ENCODE data around the gene SYNGR3.
"Not testable (repeated sequence)": the region's sequence is repeated elsewhere in the genome, so short reads cannot be mapped to it uniquely, and the experiment has no call there.

The SYNGR3 gene

DNA sequence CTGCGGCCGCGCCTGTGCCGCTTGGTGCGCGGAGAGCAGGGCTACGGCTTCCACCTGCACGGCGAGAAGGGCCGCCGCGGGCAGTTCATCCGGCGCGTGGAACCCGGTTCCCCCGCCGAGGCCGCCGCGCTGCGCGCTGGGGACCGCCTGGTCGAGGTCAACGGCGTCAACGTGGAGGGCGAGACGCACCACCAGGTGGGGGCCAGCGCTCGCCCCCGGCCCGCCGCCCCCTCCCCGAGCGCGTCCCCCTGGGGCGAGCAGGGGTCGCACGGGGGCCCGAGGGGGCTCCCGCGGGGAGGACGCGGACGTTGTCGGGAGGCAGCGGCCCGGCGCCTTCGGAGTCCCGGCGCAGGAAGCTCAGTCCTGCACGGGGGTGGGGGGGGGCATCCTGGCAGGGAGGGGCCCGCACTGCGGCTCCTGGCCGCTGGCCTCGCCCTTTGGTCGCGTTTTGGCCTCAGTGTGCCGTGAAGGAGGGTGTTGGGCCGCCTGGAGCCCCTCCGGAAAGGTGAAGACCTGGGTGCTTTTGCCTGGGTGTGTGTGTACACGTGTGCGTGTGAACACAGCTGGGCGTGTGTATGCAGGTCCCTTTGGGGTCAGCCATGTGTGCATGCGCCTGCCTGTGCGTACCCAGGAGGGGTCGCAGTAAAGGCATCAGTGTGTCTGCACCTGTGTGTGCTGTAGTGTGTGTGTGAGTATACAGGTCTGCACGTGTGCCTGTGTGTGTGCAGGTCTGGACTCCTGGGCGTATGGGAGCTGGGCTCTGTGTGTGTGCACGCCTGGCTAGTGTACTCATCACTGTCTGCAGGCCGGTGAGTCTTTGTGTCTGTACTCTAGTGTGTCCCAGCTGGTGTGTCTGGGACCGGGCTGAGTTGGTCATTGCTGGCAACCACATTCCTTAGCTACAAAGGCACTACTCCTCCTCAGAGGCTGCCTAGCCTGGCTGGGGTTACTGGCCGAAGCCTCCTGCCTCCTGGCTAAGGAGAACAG lies 37.5 kb downstream of the SYNGR3 start:
- no peak for DNase-seq (ENCODE audit: low read depth in 2 of 3, low spot score in 1 of 3)

DNA sequence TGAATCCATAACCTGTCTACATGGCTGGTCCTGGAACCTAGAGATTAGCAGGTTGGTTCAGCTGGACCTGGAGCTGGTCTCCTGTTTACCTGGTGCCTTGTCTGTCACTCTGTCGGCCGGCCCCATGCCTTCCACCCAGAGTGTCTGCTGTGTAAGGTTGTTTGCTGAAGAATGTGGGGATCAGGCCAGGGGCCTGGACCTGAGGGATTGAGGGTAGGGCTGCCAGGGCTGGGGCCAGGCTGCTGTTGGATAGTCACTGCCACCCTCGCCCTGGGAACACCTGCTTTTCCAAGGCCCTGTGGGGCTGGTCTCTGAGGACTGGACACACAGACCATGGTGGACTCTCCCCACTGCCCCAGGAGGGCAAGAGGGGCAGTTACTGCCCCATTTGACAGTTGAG lies 38.4 kb downstream of the SYNGR3 start:
- DNase-seq (ENCODE audit: low read depth in 2 of 3, low spot score in 1 of 3), result no peak

DNA sequence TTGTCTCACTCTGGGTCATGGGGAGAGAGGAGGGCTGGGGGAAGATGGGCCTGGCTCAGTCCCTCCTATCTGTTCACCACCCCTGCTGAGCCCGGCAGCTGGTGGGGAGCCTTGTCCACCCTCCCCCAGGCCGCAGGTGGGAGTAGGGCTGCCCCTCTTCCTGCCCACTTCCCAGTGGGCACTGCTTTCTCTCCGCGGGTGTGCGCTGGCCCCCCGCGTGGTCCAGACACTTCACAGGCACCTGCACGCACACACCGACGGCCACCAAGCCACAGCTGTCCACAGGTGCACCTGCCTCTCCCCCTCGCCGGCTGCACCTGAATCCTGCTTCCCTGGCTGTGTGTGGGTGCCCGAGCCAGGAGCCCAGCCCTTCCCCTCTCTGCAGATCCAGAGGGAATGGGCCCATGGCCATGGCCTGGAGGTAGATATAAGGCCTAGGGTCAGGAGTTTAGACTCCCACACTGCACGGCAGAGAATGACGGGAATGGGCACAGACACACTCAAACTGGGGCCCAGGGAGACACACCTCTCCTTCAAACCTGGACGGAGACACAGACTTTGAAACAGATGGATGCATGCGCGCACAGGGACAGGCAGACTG lies 39.0 kb downstream of the SYNGR3 start:
- no peak for DNase-seq (ENCODE audit: low read depth in 2 of 3, low spot score in 1 of 3)

DNA sequence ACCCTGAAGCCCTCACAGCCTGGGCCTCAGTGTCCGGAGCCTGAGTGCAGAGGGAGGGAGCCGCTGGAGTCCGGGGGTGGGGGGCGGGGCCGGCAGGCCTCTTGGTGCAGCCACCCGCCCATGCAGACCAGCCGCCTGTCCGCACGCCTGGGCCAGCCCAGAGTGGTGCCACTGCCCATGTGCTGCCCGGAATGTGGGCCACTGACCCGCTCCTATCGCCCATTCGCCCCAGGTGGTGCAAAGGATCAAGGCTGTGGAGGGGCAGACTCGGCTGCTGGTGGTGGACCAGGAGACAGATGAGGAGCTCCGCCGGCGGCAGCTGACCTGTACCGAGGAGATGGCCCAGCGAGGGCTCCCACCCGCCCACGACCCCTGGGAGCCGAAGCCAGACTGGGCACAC lies 39.6 kb downstream of the SYNGR3 start:
- no peak for DNase-seq (ENCODE audit: low read depth in 2 of 3, low spot score in 1 of 3)

DNA sequence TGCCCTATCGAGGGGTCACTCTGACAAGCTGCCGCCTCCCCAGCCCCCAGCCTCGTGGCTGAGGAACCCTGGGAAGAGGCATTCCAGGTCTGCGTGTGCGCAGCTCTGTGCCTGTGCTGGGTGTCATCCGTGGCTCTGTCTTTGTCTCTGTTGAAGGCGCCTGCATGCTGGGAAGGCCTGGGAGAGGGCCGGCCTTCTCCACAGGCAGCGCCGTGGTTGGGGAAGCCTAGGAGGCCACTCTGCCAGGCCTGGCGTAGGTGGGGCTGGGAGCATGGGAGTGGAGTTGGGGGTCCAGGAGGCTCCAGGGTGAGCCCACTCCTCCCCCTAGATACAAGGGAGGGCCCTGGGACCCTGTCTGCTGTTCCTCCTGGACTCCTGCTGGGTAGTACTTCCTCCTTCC lies 40.3 kb downstream of the SYNGR3 start:
- DNase-seq (ENCODE audit: low read depth in 2 of 3, low spot score in 1 of 3), result no peak

DNA sequence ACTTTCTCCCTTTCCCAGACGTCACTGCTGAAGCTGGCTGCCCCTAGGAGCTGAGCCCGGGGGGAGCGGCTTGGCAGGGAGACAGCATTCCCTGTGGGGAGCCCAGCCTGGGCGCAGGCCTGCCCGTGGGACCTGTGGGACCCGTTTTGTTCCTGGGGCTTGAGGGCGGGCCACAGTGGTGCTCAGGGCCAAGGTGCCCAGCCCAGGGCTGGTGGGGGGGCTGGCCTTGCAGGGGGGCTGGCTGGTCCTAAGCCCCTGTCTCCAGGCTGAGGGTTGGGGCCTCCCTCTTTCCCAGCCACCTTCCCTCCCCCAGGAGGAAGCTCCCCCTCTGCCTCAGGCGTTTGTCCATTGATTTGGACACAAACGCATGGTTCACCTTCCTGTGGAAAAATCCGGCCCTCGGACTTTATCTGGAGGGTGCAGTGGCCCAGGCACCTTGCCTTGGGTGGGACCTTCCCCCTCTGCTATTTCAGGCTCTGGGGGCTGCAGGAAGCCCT lies 41.4 kb downstream of the SYNGR3 start:
- no peak for DNase-seq (ENCODE audit: low read depth in 2 of 3, low spot score in 1 of 3)

DNA sequence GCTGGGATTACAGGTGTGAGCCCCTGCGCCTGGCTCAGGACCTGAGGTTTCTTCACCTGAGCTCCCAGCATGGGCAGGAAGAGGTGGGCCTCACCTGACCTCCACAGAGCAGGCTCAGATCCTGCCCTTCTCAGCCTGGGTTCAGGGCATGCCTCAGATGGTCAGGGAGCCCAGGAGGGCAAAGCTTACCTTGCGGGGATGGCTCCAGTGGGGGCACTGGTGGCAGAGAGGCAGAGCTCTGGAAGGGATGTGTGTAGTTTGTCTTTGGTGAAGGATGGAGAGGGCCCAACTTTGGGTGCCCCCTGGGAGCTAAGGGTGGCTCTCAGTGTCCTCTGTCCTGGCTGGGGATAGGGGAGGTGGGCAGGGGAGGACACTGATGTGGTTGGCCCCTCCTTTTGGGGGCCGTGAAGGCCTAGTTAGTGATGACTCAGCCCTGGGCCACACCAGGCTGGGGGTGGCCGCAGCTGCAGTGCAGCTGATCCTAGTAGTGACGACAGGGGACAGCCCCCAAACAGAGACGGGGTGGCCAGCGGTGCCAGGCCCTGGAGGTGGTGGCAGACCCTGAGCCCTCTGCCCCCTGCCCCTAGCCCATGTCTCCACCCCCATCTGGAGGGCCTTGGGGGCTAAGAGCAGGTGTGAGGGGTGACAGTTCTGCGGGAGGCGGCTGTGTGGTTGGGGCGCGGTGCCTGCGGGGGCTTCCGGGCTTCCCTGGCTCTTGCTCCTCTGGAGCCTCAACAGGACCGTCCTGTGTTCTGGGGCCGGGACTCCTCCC lies 42.7 kb downstream of the SYNGR3 start:
- no peak for DNase-seq (ENCODE audit: low read depth in 2 of 3, low spot score in 1 of 3)

DNA sequence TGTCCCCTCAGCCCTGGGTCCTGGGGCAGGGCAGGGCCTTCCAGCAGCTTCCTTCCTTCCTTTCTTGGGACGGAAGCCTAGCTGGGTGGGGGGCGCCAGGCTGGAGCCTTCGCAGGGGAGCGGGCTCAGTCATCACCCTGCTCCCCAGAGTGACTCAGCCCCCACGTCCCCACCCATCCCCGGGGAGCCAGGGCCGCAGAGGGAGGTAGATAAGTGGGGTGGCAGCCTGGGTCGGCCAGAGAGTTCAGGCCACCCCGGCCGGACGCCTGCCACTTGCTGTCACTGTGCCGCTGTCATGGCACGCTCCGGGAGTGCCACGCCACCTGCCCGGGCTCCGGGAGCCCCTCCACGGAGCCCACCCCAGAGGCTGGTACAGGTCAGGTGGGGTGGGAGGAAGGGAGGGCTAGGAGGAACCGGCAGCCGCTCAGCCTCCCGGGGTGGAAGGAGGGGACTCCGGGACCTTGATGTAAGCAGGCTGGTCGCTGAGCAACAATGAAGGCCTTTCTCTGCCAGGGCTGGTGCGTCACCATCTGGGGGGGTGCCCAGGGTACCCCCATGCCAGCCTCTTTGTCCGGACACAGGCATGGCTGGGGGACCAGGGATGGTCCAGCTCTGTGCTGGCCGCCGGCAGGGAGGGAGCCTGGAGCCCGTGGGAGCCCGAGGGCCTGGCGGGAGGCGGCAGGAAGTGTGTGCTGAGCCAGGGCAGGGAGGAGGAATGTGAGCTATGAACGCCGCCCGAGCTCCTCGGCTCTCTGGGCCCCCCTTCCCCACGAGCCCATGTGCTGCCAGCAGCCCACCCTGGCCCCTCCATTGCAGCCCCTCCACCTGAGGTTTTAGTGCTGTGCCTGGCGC lies 43.5 kb downstream of the SYNGR3 start:
- DNase-seq (ENCODE audit: low read depth in 2 of 3, low spot score in 1 of 3), result no peak

DNA sequence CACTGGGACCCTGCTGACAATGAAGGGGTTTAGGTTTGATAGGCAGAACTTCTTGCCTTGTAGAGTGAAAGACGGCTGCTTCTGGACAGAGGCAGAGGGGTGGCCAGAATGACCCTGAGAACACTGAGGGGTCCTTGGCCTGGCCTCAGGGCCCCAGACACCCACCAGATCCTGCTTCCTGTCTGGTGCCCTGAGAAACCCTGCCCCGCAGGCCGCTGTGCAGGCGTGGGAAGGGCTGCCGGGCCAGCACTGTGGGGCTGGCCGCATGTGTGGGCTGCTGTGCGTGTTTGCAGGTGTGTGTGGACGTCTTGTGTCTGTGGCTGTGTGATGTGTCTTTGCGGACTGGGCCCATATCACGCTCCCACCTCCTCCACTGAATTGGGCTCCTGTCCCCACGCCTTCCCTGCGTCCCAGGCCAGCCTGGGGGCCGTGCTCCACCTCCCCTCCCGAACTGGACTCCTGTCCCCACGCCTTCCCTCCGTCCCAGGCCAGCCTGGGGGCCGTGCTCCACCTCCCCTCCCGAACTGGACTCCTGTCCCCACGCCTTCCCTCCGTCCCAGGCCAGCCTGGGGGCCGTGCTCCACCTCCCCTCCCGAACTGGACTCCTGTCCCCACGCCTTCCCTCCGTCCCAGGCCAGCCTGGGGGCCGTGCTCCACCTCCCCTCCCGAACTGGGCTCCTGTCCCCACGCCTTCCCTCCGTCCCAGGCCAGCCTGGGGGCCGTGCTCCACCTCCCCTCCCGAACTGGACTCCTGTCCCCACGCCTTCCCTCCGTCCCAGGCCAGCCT lies 44.3 kb downstream of the SYNGR3 start:
- DNase-seq (ENCODE audit: low read depth in 2 of 3, low spot score in 1 of 3), result not testable (repeated sequence)

DNA sequence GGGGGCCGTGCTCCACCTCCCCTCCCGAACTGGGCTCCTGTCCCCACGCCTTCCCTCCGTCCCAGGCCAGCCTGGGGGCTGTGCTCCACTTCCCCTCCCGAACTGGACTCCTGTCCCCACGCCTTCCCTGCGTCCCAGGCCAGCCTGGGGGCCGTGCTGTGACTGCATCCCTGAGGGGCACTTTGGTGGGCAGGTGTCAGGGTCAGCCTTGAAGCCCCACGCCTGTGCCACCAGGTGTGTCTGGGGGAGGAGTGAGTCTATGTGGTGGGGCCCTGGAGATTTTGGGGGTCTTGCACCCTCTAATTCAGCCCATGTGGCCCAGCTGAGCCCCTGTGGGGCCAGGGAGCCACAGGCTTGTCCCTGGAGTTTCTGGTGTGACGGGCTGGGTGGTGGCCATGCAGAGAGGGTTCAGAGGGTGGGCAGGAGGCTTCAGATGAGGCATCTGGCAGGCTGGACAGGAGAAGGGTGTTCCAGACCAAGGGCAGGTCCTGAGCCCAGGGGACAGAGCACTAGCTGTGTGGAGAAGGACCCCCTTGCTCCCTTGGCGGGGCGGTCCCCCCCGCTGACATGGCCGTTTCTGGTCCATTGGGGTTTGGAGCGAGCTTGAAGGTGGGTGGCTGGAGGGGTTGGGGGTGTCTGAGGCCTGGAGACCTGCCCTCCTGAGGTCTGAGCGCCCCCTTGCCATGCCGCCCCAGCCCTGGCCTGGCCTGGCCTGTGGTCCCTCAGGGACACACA lies 45.1 kb downstream of the SYNGR3 start:
- DNase-seq (ENCODE audit: low read depth in 2 of 3, low spot score in 1 of 3), result no peak

DNA sequence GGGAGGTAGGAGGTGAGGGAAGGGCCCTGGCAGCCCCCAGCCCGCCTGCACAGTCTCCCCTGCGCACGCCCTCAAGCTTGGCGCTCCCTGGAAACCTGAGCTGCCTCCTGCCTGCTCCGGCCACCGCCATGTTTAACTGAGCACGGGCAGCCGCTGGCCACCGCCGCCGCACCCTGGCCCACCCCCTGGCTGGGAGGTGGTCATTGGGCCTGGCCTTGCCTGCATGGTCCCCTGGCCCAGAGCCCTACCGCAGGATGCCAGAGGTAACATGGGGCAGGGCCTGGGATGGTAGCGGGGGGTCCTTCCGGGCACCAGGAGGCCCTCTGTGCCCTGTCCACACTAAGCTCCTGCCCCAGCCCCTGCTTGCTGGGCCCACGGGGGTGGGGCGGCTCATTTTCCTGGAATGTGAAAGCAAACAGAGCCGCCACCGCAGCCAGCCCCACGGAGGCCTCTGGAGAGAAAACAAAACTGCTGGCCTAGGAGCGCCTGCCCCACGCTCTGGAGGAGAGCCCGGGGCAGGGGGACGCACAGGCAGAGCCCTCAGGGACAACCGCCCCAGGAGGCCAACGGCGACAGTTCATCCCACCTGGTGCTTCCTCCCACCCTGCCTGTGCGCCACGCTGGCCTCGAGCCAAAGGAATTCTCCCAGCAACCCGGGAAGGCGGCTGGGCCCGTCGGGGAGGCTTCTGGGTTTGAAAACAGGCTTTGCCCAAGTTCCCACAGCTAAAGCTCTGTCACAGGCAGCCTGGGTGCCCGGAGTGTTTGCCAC lies 45.8 kb downstream of the SYNGR3 start:
- DNase-seq (ENCODE audit: low read depth in 2 of 3, low spot score in 1 of 3), result no peak

DNA sequence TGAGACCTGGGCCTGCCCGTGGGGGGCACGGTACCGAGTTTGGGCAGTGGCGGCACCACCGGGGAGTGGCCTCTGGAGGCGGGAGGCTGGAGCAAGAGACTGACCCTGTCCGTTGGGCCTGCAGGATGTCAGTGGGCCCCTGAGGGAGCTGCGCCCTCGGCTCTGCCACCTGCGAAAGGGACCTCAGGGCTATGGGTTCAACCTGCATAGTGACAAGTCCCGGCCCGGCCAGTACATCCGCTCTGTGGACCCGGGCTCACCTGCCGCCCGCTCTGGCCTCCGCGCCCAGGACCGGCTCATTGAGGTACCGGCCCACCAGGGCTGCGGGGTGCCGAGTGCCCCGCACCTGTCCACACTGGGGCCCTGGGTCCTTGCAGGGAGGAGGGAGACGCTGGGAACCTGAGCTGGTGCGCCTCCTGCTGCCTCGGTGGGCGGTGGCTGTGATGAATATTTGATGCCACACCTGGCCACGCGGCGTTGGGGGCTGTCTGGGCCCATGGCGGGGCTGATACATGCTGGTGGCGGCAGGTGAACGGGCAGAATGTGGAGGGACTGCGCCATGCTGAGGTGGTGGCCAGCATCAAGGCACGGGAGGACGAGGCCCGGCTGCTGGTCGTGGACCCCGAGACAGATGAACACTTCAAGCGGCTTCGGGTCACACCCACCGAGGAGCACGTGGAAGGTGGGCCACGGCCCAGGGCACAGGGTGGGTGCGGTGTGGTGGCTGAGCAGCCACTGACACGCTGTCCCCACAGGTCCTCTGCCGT lies 46.6 kb downstream of the SYNGR3 start:
- no peak for DNase-seq (ENCODE audit: low read depth in 2 of 3, low spot score in 1 of 3)

DNA sequence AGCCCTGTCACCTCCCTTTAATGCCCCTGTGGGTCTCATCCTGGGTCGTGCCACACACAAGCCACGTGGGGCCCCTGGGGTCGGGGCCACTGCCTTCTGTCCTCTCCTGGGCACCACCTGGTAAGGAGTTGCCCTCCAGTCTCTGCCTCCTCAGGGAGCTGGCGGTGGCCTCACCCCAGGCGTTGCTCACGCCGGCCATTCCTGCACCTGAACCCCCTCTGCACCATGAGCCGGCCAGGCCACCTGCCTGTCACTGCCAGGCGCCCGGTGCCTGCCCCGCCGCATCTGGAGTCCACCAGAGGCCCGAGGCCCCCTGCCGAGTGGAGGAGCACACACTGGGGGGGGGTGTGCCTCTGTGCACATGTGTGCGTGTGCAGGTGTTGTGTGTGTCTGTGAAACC lies 47.3 kb downstream of the SYNGR3 start:
- DNase-seq (ENCODE audit: low read depth in 2 of 3, low spot score in 1 of 3), result no peak

DNA sequence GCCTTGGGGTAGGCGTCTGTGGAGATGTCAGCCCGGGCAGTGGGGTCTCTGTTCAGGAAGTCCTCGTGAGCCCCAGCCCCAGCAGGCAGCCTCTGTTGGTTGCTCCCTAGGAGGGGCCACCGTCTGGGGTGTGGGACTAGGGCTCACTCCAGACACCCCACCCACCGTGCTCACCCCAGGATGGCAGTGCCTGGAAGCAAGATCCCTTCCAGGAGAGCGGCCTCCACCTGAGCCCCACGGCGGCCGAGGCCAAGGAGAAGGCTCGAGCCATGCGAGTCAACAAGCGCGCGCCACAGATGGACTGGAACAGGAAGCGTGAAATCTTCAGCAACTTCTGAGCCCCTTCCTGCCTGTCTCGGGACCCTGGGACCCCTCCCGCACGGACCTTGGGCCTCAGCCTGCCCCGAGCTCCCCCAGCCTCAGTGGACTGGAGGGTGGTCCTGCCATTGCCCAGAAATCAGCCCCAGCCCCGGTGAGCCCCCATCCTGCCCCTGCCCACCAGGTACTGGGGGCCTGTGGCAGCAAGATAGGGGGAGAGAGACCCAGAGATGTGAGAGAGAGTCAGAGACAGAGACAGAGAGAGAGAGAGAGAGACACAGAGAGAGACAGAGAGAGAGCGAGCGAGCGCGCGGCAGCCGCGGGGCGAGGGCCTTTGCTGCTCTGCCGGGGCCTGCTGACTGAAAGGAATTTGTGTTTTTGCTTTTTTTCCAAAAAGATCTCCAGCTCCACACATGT lies 48.0 kb downstream of the SYNGR3 start:
- no peak for DNase-seq (ENCODE audit: low read depth in 2 of 3, low spot score in 1 of 3)

DNA sequence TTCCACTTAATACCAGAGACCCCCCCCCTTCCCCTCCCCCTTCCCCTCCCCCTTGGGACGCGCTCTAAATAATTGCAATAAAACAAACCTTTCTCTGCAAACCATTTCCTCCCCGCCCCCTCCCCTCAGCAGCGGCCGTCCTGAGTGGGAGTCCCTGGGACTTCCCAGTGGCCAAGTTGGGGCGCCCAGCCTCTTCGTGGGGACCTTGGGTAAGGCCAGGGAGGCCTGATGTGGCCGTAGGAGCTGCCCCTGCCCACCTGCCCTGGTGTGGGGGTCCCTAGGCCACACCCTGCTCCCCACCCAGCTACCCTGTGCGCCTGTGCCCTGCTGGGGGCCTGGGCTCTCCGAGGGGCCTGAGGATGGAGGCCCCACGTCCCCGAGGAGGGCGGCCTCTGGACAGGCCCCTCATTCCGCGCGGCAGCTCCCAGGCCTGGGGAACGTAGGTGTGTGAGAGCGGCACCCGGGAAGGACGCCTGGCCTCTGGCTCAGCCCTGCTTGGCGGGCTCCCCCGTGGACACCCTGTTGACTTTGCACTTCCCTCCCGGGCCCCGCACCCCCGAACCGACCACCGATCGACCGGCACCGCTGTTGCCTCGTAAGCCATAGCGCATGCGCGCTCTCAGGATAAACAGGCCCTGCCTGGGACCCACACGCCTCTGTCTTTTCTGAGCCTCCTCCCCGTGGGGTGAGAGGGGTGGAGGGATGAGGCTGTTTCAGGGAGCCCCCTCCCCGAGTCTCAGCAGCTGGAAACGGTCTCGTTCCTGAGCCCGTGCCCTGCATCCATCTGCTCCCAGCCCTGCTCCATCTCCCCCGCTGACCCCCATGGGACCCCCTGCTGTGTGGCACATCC lies 48.8 kb downstream of the SYNGR3 start:
- no peak for DNase-seq (ENCODE audit: low read depth in 2 of 3, low spot score in 1 of 3)

Measured in stimulated activated CD4-positive, alpha-beta T cell treated with anti-CD3 and anti-CD28 coated beads, Interleukin-12 subunit alpha, Interleukin-12 subunit beta, amount 100 ng/mL, for 48 hours (primary cell).